ENCODE data around the gene MLH3. TPM values are rescaled to one million over a fixed set of nuclear protein-coding genes. Genes with fewer than 3 reads are reported as not detected.

Gene MLH3
- total RNA-seq, 4 donors from 2014 or later = 26.4 to 48.1 (median 36.0) TPM

GRCh38 chr14:74973905-74974363 is 77.3 kb downstream of the MLH3 start:
- DNase-seq (ENCODE audit: low spot score in 2 of 2) = no peak
- WGBS, 2 donors = 79 to 84% methylated on average over 5 of the region's 5 CpGs
- TF ChIP-seq CTCF (IDR thresholded peaks at IDR 0.05) (no peak), EP300 (IDR thresholded peaks at IDR 0.05) (no peak), POLR2A (IDR thresholded peaks at IDR 0.05) (no peak)

GRCh38 chr14:74973003-74973653 is 78.1 kb downstream of the MLH3 start:
- 57 to 65% methylated on average over 15 of the region's 15 CpGs for WGBS, 2 donors
- H3K27ac ChIP-seq = peak overlapping the region in 1 of 4 donors; percentile 13
- H3K4me1 ChIP-seq = peaks cover 0 to 38% (median 6%) of the 10 kb centered on the region in 4 donors
- H3K27me3 ChIP-seq = no peaks in the 10 kb centered on the region
- no peaks in the 10 kb centered on the region for H3K36me3 ChIP-seq
- DNase-seq (ENCODE audit: low spot score in 2 of 2) = no peak
- H3K4me3 ChIP-seq = no peak overlapping the region
- H3K9me3 ChIP-seq = no peaks in the 10 kb centered on the region
- TF ChIP-seq EP300 (IDR thresholded peaks at IDR 0.05) (peak in 1 of 2 donors; percentile 42), POLR2A (IDR thresholded peaks at IDR 0.05) (no peak)

More at GRCh38 chr14:74973905-74974363, 77.3 kb downstream of the MLH3 start:
- Histone ChIP-seq H3K4me3 (no peak overlapping the region), H3K27me3 (no peaks in the 10 kb centered on the region), H3K9me3 (no peaks in the 10 kb centered on the region), H3K36me3 (no peaks in the 10 kb centered on the region), H3K27ac (peak overlapping the region in 1 of 4 donors; percentile 72), H3K4me1 (peaks cover 0 to 44% (median 6%) of the 10 kb centered on the region in 4 donors)

GRCh38 chr14:74968811-74969210 is 82.5 kb downstream of the MLH3 start:
- Histone ChIP-seq H3K9me3 (no peaks in the 10 kb centered on the region), H3K4me3 (no peak overlapping the region), H3K27ac (no peak overlapping the region), H3K4me1 (peaks cover 0 to 11% (median 2%) of the 10 kb centered on the region in 4 donors), H3K36me3 (no peaks in the 10 kb centered on the region), H3K27me3 (no peaks in the 10 kb centered on the region)
- no peak for DNase-seq (ENCODE audit: low spot score in 2 of 2)
- 74 to 76% methylated on average over 1 of the region's 1 CpG for WGBS, 2 donors
- TF ChIP-seq CTCF (IDR thresholded peaks at IDR 0.05) = no peak
- TF ChIP-seq POLR2A (IDR thresholded peaks at IDR 0.05) = no peak
- no peak for TF ChIP-seq EP300 (IDR thresholded peaks at IDR 0.05)

- no peak overlapping the region for H3K27ac ChIP-seq
- 60 to 61% methylated on average over 5 of the region's 5 CpGs for WGBS, 2 donors
- H3K27me3 ChIP-seq = no peaks in the 10 kb centered on the region
- no peaks in the 10 kb centered on the region for H3K9me3 ChIP-seq
- no peaks in the 10 kb centered on the region for H3K36me3 ChIP-seq
- peaks cover 0 to 7% (median 0%) of the 10 kb centered on the region in 4 donors for H3K4me1 ChIP-seq
- no peak for DNase-seq (ENCODE audit: low spot score in 2 of 2)
- H3K4me3 ChIP-seq = no peak overlapping the region
- TF ChIP-seq POLR2A (IDR thresholded peaks at IDR 0.05) (no peak), CTCF (IDR thresholded peaks at IDR 0.05) (no peak), EP300 (IDR thresholded peaks at IDR 0.05) (no peak)
Measured at GRCh38 chr14:74965486-74966153, 85.6 kb downstream of the MLH3 start.

- H3K4me1 ChIP-seq = peaks cover 0 to 7% (median 0%) of the 10 kb centered on the region in 4 donors
- no peak overlapping the region for H3K27ac ChIP-seq
- WGBS, 2 donors = 59 to 66% methylated on average over 4 of the region's 4 CpGs
- no peak overlapping the region for H3K4me3 ChIP-seq
- no peak for DNase-seq (ENCODE audit: low spot score in 2 of 2)
- no peaks in the 10 kb centered on the region for H3K9me3 ChIP-seq
- H3K27me3 ChIP-seq = no peaks in the 10 kb centered on the region
- H3K36me3 ChIP-seq = no peaks in the 10 kb centered on the region
- TF ChIP-seq EP300 (IDR thresholded peaks at IDR 0.05) (no peak), CTCF (IDR thresholded peaks at IDR 0.05) (no peak), POLR2A (IDR thresholded peaks at IDR 0.05) (no peak)
Measured at GRCh38 chr14:74964787-74965485, 86.3 kb downstream of the MLH3 start.

Small RNAs within 50 kb of the gene (small RNA-seq; reads per million reads assigned to genes)
- gene RNU6-689P = not detected

Other genes starting within 250 kb of the MLH3 start
- not detected for gene PROX2, start 175.3 kb downstream of the MLH3 start, total RNA-seq
- gene DLST, start 169.6 kb downstream of the MLH3 start, total RNA-seq = 10 to 100 TPM; 73.5 to 94.8 (median 87.2) TPM
- gene RPS6KL1, start 128.2 kb downstream of the MLH3 start, total RNA-seq = 10 to 100 TPM in 2 of 4 donors, 1 to 10 TPM in 2; 2.0 to 20.7 (median 7.7) TPM
- 10 to 100 TPM; 13.2 to 39.5 (median 18.0) TPM for gene PGF, start 95.9 kb downstream of the MLH3 start, total RNA-seq
- 10 to 100 TPM; 26.1 to 44.9 (median 36.1) TPM for gene EIF2B2, start 48.5 kb downstream of the MLH3 start, total RNA-seq
- 10 to 100 TPM in 2 of 4 donors, 1 to 10 TPM in 2; 4.2 to 24.3 (median 9.9) TPM for gene ACYP1, start 12.6 kb upstream of the MLH3 start, total RNA-seq
- gene ZC2HC1C, start 18.2 kb upstream of the MLH3 start, total RNA-seq = 1 to 10 TPM in 3 of 4 donors, under 1 TPM in 1; 0.78 to 3.1 (median 1.2) TPM
- gene NEK9, start 75.6 kb upstream of the MLH3 start, total RNA-seq = 100 to 1,000 TPM in 2 of 4 donors, 10 to 100 TPM in 2; 76.1 to 109 (median 94.4) TPM
- gene TMED10, start 125.1 kb upstream of the MLH3 start, total RNA-seq = 100 to 1,000 TPM; 262 to 296 (median 280) TPM
- gene FOS, start 227.4 kb upstream of the MLH3 start, total RNA-seq = 1,000 to 10,000 TPM in 1 of 4 donors, 100 to 1,000 TPM in 3; 373 to 1,352 (median 619) TPM

Data from tibial nerve (tissue), 4 donors.